ENCODE results near the gene KMO. TPM values are rescaled to one million over a fixed set of nuclear protein-coding genes. Genes with fewer than 3 reads are reported as not detected.
A peak's percentile ranks its signal among the peaks of the same experiment; 100 is the strongest.

The KMO gene
- total RNA-seq, 1 experiment from 2014 or later: not detected

DNA sequence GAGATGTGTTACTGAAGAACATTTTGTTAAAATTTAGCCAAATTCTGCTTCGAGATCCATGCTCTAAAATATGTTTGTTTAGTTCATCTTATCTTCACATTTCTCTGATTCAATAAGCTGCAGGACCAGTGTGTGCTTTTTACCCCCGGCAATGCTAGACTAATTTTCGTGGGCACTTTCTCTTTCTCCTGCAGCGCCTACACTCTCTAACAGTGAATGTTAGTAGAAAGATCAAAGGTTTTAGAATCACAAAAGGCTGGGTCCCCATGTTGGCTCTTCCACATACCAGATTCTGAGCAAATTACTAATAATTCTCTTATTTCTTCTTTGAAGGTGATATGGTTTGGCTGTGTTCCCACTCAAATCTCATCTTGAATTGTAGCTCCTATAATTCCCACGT lies 99.5 kb downstream of the KMO start:
- Histone ChIP-seq H3K4ac (ENCODE audit: low read depth, low read length) (no peak overlapping the region), H2BK5ac (ENCODE audit: insufficient read length, low read length) (no peak overlapping the region), H3K4me2 (ENCODE audit: insufficient read depth, insufficient read length, low read length) (no peak overlapping the region), H4K91ac (ENCODE audit: insufficient read length, low read depth, low read length) (no peak overlapping the region), H4K5ac (ENCODE audit: insufficient read length, low read depth, low read length) (no peak overlapping the region), H3K79me1 (ENCODE audit: insufficient read depth, low read depth, low read length, poor library complexity, severe bottlenecking) (no peaks in the 10 kb centered on the region), H3K56ac (ENCODE audit: insufficient read length, low read depth, low read length) (no peak overlapping the region), H3K23me2 (ENCODE audit: insufficient read length, low read depth, low read length, poor library complexity, severe bottlenecking) (no peaks in the 10 kb centered on the region), H2BK15ac (ENCODE audit: low read depth, low read length) (no peak overlapping the region), H3K14ac (ENCODE audit: insufficient read depth, low read length) (no peak overlapping the region), H3K23ac (ENCODE audit: insufficient read length, low read depth, low read length) (no peak overlapping the region), H4K8ac (replicated peaks; ENCODE audit: insufficient read length, low read depth, low read length) (no peak overlapping the region), H3K27ac (ENCODE audit: insufficient read length, low read depth, low read length) (no peak overlapping the region), H3K9me3 (ENCODE audit: control insufficient read depth, low read depth, low read length) (no peaks in the 10 kb centered on the region), H3K27me3 (ENCODE audit: insufficient read depth, low read length) (no peaks in the 10 kb centered on the region), H3K4me1 (ENCODE audit: insufficient read depth, low read length) (no peaks in the 10 kb centered on the region; the same call in 1 of the 2 replicates), H3K18ac (ENCODE audit: insufficient read length, low read depth, low read length) (no peak overlapping the region), H4K20me1 (ENCODE audit: control insufficient read depth, insufficient read depth, insufficient read length) (no peaks in the 10 kb centered on the region), H2AK5ac (ENCODE audit: insufficient read length, low read length) (no peak overlapping the region), H2AFZ (ENCODE audit: low read length) (no peak overlapping the region), H3T11ph (ENCODE audit: low read length) (no peak overlapping the region), H3K79me2 (ENCODE audit: insufficient read depth, low read length) (peaks cover 5% of the 10 kb centered on the region; the same call in 1 of the 2 replicates), H3K9ac (ENCODE audit: extremely low read depth, insufficient read length, low read length) (no peak overlapping the region), H2BK120ac (ENCODE audit: low read depth, low read length, poor library complexity, severe bottlenecking) (no peak overlapping the region), H2BK20ac (ENCODE audit: low read depth, low read length, poor library complexity, severe bottlenecking) (no peak overlapping the region), H2BK12ac (ENCODE audit: insufficient read length, low read depth, low read length) (no peak overlapping the region)
- no CpG with 5 or more reads among the region's 5 CpGs for WGBS (ENCODE audit: extremely low coverage, insufficient read length, low lambda C conversion rate)
- no peaks in the 10 kb centered on the region for H3K9me3 Mint-ChIP-seq
- no peak for DNase-seq
- H3K4me3 Mint-ChIP-seq: no peak overlapping the region
- 0 out of 7 replicates have a peak overlapping the region, but pooled peaks have one; percentile 2 to 23 (median 9) for H3K27ac Mint-ChIP-seq
- H3K4me1 Mint-ChIP-seq: peaks cover 18 to 22% of the 10 kb centered on the region in 2 experiments
- H3K27me3 Mint-ChIP-seq (ENCODE audit: low read depth): no peaks in the 10 kb centered on the region
- TF ChIP-seq, protein P1, sequence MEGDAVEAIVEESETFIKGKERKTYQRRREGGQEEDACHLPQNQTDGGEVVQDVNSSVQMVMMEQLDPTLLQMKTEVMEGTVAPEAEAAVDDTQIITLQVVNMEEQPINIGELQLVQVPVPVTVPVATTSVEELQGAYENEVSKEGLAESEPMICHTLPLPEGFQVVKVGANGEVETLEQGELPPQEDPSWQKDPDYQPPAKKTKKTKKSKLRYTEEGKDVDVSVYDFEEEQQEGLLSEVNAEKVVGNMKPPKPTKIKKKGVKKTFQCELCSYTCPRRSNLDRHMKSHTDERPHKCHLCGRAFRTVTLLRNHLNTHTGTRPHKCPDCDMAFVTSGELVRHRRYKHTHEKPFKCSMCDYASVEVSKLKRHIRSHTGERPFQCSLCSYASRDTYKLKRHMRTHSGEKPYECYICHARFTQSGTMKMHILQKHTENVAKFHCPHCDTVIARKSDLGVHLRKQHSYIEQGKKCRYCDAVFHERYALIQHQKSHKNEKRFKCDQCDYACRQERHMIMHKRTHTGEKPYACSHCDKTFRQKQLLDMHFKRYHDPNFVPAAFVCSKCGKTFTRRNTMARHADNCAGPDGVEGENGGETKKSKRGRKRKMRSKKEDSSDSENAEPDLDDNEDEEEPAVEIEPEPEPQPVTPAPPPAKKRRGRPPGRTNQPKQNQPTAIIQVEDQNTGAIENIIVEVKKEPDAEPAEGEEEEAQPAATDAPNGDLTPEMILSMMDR (conservative IDR thresholded peaks at IDR 0.05): no peak
- H3K36me3 Mint-ChIP-seq (ENCODE audit: insufficient read depth in 1 of 3, low read depth in 3 of 3): peaks cover 21 to 31% (median 29%) of the 10 kb centered on the region in 3 experiments; a peak in 6 of 7 replicates
